Central memory CD8-positive, alpha-beta T cell (primary cell): ENCODE measurements around the gene MYRF.

Source experiments
- ATAC-seq: fragments of 150-1000 bp; cut with Tn5 transposase; replicated peaks from 2 replicates; pipeline ENCODE4 v1.10.0; 2022; ENCODE audit warnings: mild to moderate bottlenecking, moderate FRiP score, moderate number of reproducible peaks; ENCODE audit not compliant: poor library complexity, severe bottlenecking; ENCODE audit errors: extremely low read depth
- DNase-seq, 2 donors: peaks; one replicate each; pipeline ENCODE4 v3.0.0; 2021; ENCODE audit warnings: low spot score in 2 of 2
- H3K27ac Mint-ChIP-seq: one replicate; pipeline ENCODE4 v1.8.0; 2022; ENCODE audit warnings: low read depth, mild to moderate bottlenecking, moderate library complexity, mixed read lengths
- H3K27me3 Mint-ChIP-seq: one replicate; pipeline ENCODE4 v1.8.0; 2022; ENCODE audit warnings: mixed read lengths
- H3K36me3 Mint-ChIP-seq: one replicate; pipeline ENCODE4 v1.8.0; 2022; ENCODE audit warnings: mild to moderate bottlenecking, moderate library complexity, mixed read lengths; ENCODE audit not compliant: insufficient read depth
- H3K4me1 Mint-ChIP-seq: one replicate; pipeline ENCODE4 v1.8.0; 2022; ENCODE audit warnings: mixed read lengths
- H3K4me3 Mint-ChIP-seq: one replicate; pipeline ENCODE4 v1.8.0; 2022; ENCODE audit warnings: mild to moderate bottlenecking, moderate library complexity, mixed read lengths
- H3K9me3 Mint-ChIP-seq: one replicate; pipeline ENCODE4 v1.8.0; 2022; ENCODE audit warnings: mixed read lengths

The MYRF gene

GRCh38 chr11:61792310-61793082 lies 40.1 kb downstream of the MYRF start, which contains the start of the genes FEN1 and TMEM258:
TSS of gene FEN1 (plus strand) at chr11:61792911. CDS start at chr11:61795362, 2,451 bp downstream.
TSS of gene TMEM258 (minus strand) at chr11:61792599. CDS start at chr11:61792558, 41 bp downstream.
- ATAC-seq: peak; percentile 91
- Mint-ChIP-seq H3K4me1 (peaks cover 38% of the 10 kb centered on the region), H3K27ac (peak within 1 kb of the TSS; percentile 96), H3K9me3 (no peaks in the 10 kb centered on the region), H3K36me3 (peaks cover 17% of the 10 kb centered on the region), H3K4me3 (peak within 1 kb of the TSS; percentile 89), H3K27me3 (no peaks in the 10 kb centered on the region)
- peak; percentile 78 for DNase-seq

GRCh38 chr11:61793083-61793828 lies 40.8 kb downstream of the MYRF start:
- peaks cover 35% of the 10 kb centered on the region for H3K4me1 Mint-ChIP-seq
- peak overlapping the region; percentile 89 for H3K4me3 Mint-ChIP-seq
- no peaks in the 10 kb centered on the region for H3K9me3 Mint-ChIP-seq
- DNase-seq (no peak), ATAC-seq (peak; percentile 12)
- H3K36me3 Mint-ChIP-seq: peaks cover 12% of the 10 kb centered on the region
- no peaks in the 10 kb centered on the region for H3K27me3 Mint-ChIP-seq
- H3K27ac Mint-ChIP-seq: peak overlapping the region; percentile 96

GRCh38 chr11:61793829-61794204 lies 41.4 kb downstream of the MYRF start:
- H3K27me3 Mint-ChIP-seq: no peaks in the 10 kb centered on the region
- ATAC-seq (no peak), DNase-seq (no peak)
- H3K4me1 Mint-ChIP-seq: peaks cover 32% of the 10 kb centered on the region
- H3K9me3 Mint-ChIP-seq: no peaks in the 10 kb centered on the region
- peaks cover 11% of the 10 kb centered on the region for H3K36me3 Mint-ChIP-seq
- peak overlapping the region; percentile 89 for H3K4me3 Mint-ChIP-seq
- H3K27ac Mint-ChIP-seq: no peak overlapping the region

GRCh38 chr11:61794579-61794978 lies 42.1 kb downstream of the MYRF start:
- no peaks in the 10 kb centered on the region for H3K9me3 Mint-ChIP-seq
- no peak overlapping the region for H3K4me3 Mint-ChIP-seq
- DNase-seq: no peak
- peaks cover 10% of the 10 kb centered on the region for H3K36me3 Mint-ChIP-seq
- H3K27me3 Mint-ChIP-seq: no peaks in the 10 kb centered on the region
- H3K4me1 Mint-ChIP-seq: peaks cover 27% of the 10 kb centered on the region
- ATAC-seq: no peak
- H3K27ac Mint-ChIP-seq: no peak overlapping the region

GRCh38 chr11:61795459-61795858 lies 43.0 kb downstream of the MYRF start:
- Mint-ChIP-seq H3K36me3 (peaks cover 10% of the 10 kb centered on the region), H3K4me1 (peaks cover 19% of the 10 kb centered on the region), H3K27ac (no peak overlapping the region), H3K9me3 (no peaks in the 10 kb centered on the region), H3K4me3 (no peak overlapping the region), H3K27me3 (no peaks in the 10 kb centered on the region)
- no peak for ATAC-seq
- no peak for DNase-seq

- H3K9me3 Mint-ChIP-seq: no peaks in the 10 kb centered on the region
- H3K4me1 Mint-ChIP-seq: peaks cover 19% of the 10 kb centered on the region
- H3K36me3 Mint-ChIP-seq: peaks cover 10% of the 10 kb centered on the region
- ATAC-seq (no peak), DNase-seq (no peak)
- no peak overlapping the region for H3K4me3 Mint-ChIP-seq
- H3K27me3 Mint-ChIP-seq: no peaks in the 10 kb centered on the region
- no peak overlapping the region for H3K27ac Mint-ChIP-seq
Observed at GRCh38 chr11:61795876-61796526, 43.6 kb downstream of the MYRF start.

GRCh38 chr11:61797263-61797944 lies 45.0 kb downstream of the MYRF start:
- no peak overlapping the region for H3K4me3 Mint-ChIP-seq
- H3K4me1 Mint-ChIP-seq: peaks cover 8% of the 10 kb centered on the region
- no peaks in the 10 kb centered on the region for H3K9me3 Mint-ChIP-seq
- H3K27me3 Mint-ChIP-seq: no peaks in the 10 kb centered on the region
- no peak for ATAC-seq
- H3K27ac Mint-ChIP-seq: peak overlapping the region; percentile 51
- peaks cover 4% of the 10 kb centered on the region for H3K36me3 Mint-ChIP-seq
- peak; percentile 57 to 61 for DNase-seq

GRCh38 chr11:61799665-61800284 lies 47.3 kb downstream of the MYRF start:
- peaks cover 3% of the 10 kb centered on the region for H3K36me3 Mint-ChIP-seq
- H3K4me1 Mint-ChIP-seq: peaks cover 6% of the 10 kb centered on the region
- no peaks in the 10 kb centered on the region for H3K27me3 Mint-ChIP-seq
- no peak overlapping the region for H3K4me3 Mint-ChIP-seq
- ATAC-seq (no peak), DNase-seq (no peak)
- no peaks in the 10 kb centered on the region for H3K9me3 Mint-ChIP-seq
- no peak overlapping the region for H3K27ac Mint-ChIP-seq

- no peak for DNase-seq
- Mint-ChIP-seq H3K4me3 (no peak overlapping the region), H3K27me3 (no peaks in the 10 kb centered on the region), H3K9me3 (no peaks in the 10 kb centered on the region), H3K27ac (peak overlapping the region; percentile 30), H3K4me1 (peaks cover 6% of the 10 kb centered on the region), H3K36me3 (peaks cover 3% of the 10 kb centered on the region)
- no peak for ATAC-seq
Observed at GRCh38 chr11:61800331-61801281, 48.2 kb downstream of the MYRF start.

- DNase-seq (no peak), ATAC-seq (no peak)
- Mint-ChIP-seq H3K4me3 (no peak overlapping the region), H3K27me3 (no peaks in the 10 kb centered on the region), H3K4me1 (no peaks in the 10 kb centered on the region), H3K27ac (no peak overlapping the region), H3K9me3 (no peaks in the 10 kb centered on the region), H3K36me3 (peaks cover 2% of the 10 kb centered on the region)
Observed at GRCh38 chr11:61802605-61803004, 50.2 kb downstream of the MYRF start.

GRCh38 chr11:61803889-61804647 lies 51.6 kb downstream of the MYRF start:
- H3K36me3 Mint-ChIP-seq: peaks cover 2% of the 10 kb centered on the region
- H3K27ac Mint-ChIP-seq: peak overlapping the region; percentile 42
- ATAC-seq (no peak), DNase-seq (no peak)
- H3K9me3 Mint-ChIP-seq: no peaks in the 10 kb centered on the region
- no peaks in the 10 kb centered on the region for H3K27me3 Mint-ChIP-seq
- H3K4me3 Mint-ChIP-seq: no peak overlapping the region
- no peaks in the 10 kb centered on the region for H3K4me1 Mint-ChIP-seq
